ENCODE results near the gene GTF2A1L. TPM values are rescaled to one million over a fixed set of nuclear protein-coding genes. Genes with fewer than 3 reads are reported as not detected.

GTF2A1L gene
- total RNA-seq, 1 experiment from 2014 or later, result not detected

DNA sequence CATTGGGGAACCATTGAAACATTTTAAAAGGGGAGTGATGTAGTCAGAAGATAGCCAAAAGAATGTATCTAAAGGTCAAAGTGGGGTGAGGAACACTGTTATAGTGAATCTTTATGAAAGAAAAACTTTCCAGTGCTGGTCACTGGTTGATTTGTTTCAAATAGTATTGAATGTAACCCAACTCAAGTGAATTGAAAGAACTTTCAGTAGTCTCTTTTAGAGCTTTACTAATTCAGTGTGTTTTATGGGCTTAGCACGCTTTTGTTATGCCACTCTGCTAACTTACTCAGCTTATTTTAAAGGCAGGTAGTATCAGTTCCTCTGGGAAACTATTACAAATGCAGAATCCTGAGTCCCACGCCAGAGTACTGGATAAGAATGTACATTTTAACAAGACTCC, 57.3 kb downstream of the GTF2A1L start:
- ChIA-PET CTCF (no interaction called here), POLR2A (ENCODE audit: unreplicated experiment) (no interaction called here)
- H4K20me1 ChIP-seq (ENCODE audit: insufficient read depth), result no peaks in the 10 kb centered on the region
- no peaks in the 10 kb centered on the region for H3K9me3 ChIP-seq (ENCODE audit: insufficient read depth, low read depth)
- H2AFZ ChIP-seq, result no peak overlapping the region
- H3K4me3 ChIP-seq, result no peak overlapping the region
- H3K27me3 ChIP-seq (ENCODE audit: insufficient read depth, low read depth), result no peaks in the 10 kb centered on the region
- H3K36me3 ChIP-seq (ENCODE audit: low read depth), result no peaks in the 10 kb centered on the region
- H3F3A ChIP-seq (ENCODE audit: insufficient read depth, low read depth), result no peaks in the 10 kb centered on the region
- H3K27ac ChIP-seq, result no peak overlapping the region
- H3K4me2 ChIP-seq, result no peak overlapping the region
- H3K4me1 ChIP-seq (replicated peaks; ENCODE audit: insufficient read depth), result no peaks in the 10 kb centered on the region
- TF ChIP-seq, protein P1, sequence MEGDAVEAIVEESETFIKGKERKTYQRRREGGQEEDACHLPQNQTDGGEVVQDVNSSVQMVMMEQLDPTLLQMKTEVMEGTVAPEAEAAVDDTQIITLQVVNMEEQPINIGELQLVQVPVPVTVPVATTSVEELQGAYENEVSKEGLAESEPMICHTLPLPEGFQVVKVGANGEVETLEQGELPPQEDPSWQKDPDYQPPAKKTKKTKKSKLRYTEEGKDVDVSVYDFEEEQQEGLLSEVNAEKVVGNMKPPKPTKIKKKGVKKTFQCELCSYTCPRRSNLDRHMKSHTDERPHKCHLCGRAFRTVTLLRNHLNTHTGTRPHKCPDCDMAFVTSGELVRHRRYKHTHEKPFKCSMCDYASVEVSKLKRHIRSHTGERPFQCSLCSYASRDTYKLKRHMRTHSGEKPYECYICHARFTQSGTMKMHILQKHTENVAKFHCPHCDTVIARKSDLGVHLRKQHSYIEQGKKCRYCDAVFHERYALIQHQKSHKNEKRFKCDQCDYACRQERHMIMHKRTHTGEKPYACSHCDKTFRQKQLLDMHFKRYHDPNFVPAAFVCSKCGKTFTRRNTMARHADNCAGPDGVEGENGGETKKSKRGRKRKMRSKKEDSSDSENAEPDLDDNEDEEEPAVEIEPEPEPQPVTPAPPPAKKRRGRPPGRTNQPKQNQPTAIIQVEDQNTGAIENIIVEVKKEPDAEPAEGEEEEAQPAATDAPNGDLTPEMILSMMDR (conservative IDR thresholded peaks at IDR 0.05), result no peak
- TF ChIP-seq EZH2 (IDR thresholded peaks at IDR 0.05; ENCODE audit: low read depth), result no peak
- BruUV-seq (replicated peaks), result no TSS peak
- no peaks in the 10 kb centered on the region for H3K79me2 ChIP-seq (ENCODE audit: low read depth)
- DNase-seq, result no peak
- intact Hi-C loops (cut with micrococcal nuclease; ENCODE audit: unreplicated experiment), result no loop called here
- no peaks in the 10 kb centered on the region for H3K9me2 ChIP-seq (ENCODE audit: insufficient read depth)

DNA sequence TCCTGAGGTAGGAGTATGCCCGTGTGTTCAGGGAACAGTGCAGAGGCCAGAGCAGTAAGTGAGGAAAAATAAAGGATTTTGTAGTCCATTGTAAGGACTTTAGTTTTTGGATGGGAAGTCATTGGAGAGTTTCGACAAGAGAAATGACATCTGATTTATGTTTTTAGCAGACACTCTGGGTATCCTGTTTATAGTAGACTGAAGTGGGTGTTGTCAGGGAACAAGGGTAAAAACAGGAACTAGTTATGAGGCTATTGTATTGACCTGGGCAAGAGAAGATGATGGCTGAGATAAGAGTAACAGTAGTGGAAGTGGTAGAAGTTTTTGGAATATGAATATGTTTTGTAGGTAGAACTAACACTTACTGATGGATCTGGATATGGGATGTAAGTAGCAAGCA, 59.8 kb downstream of the GTF2A1L start:
- CTCF ChIA-PET, result no interaction called here
- Histone ChIP-seq H3K27ac (no peak overlapping the region), H3K27me3 (ENCODE audit: insufficient read depth, low read depth) (no peaks in the 10 kb centered on the region), H4K20me1 (ENCODE audit: insufficient read depth) (no peaks in the 10 kb centered on the region), H3F3A (ENCODE audit: insufficient read depth, low read depth) (no peaks in the 10 kb centered on the region), H3K9me2 (ENCODE audit: insufficient read depth) (no peaks in the 10 kb centered on the region), H3K79me2 (ENCODE audit: low read depth) (no peaks in the 10 kb centered on the region), H2AFZ (no peak overlapping the region), H3K4me2 (no peak overlapping the region), H3K4me3 (no peak overlapping the region), H3K9me3 (ENCODE audit: insufficient read depth, low read depth) (no peaks in the 10 kb centered on the region), H3K36me3 (ENCODE audit: low read depth) (no peaks in the 10 kb centered on the region), H3K4me1 (replicated peaks; ENCODE audit: insufficient read depth) (no peaks in the 10 kb centered on the region)
- DNase-seq, result no peak
- TF ChIP-seq, protein P1 (conservative IDR thresholded peaks at IDR 0.05), result no peak
- TF ChIP-seq EZH2 (IDR thresholded peaks at IDR 0.05; ENCODE audit: low read depth), result no peak
- POLR2A ChIA-PET (ENCODE audit: unreplicated experiment), result no interaction called here
- intact Hi-C loops (cut with micrococcal nuclease; ENCODE audit: unreplicated experiment), result no loop called here
- BruUV-seq (replicated peaks), result no TSS peak

DNA sequence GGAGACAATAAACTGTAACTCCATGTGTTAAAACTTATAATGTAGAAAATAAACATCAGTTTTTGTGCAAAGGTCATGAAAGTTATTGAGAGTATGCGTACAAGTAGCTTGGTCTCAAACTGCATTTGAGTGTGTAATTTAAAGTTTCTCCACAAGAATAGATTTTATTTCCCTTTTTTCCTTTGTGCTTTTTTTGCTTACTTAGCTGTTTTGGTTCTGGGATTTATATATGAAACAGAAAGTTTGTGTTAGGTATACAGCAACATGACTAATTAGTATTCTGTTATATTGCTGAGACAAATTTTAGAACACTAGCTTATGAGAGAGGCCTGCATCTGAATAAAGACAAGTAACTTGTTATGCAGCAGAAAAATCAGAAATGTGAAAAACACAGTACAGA, 67.5 kb downstream of the GTF2A1L start:
- no peak overlapping the region for H3K4me2 ChIP-seq
- H3K36me3 ChIP-seq (ENCODE audit: low read depth), result no peaks in the 10 kb centered on the region
- no peak overlapping the region for H2AFZ ChIP-seq
- DNase-seq, result no peak
- H3K4me1 ChIP-seq (replicated peaks; ENCODE audit: insufficient read depth), result no peaks in the 10 kb centered on the region
- no peaks in the 10 kb centered on the region for H3K79me2 ChIP-seq (ENCODE audit: low read depth)
- CTCF ChIA-PET, result no interaction called here
- POLR2A ChIA-PET (ENCODE audit: unreplicated experiment), result no interaction called here
- H3K9me2 ChIP-seq (ENCODE audit: insufficient read depth), result no peaks in the 10 kb centered on the region
- H4K20me1 ChIP-seq (ENCODE audit: insufficient read depth), result no peaks in the 10 kb centered on the region
- TF ChIP-seq, protein P1 (conservative IDR thresholded peaks at IDR 0.05), result no peak
- TF ChIP-seq EZH2 (IDR thresholded peaks at IDR 0.05; ENCODE audit: low read depth), result no peak
- no peak overlapping the region for H3K27ac ChIP-seq
- no peaks in the 10 kb centered on the region for H3K9me3 ChIP-seq (ENCODE audit: insufficient read depth, low read depth)
- H3K4me3 ChIP-seq, result no peak overlapping the region
- no TSS peak for BruUV-seq (replicated peaks)
- peaks cover 6% of the 10 kb centered on the region; the same call in 1 of the 2 replicates for H3K27me3 ChIP-seq (ENCODE audit: insufficient read depth, low read depth)
- intact Hi-C loops (cut with micrococcal nuclease; ENCODE audit: unreplicated experiment), result no loop called here
- H3F3A ChIP-seq (ENCODE audit: insufficient read depth, low read depth), result no peaks in the 10 kb centered on the region
